H9 (cell line): Measurements from ENCODE around the gene CACNA1D. TPM values are rescaled to one million over a fixed set of nuclear protein-coding genes. Genes with fewer than 3 reads are reported as not detected.

Source experiments
- DNase-seq: peaks from one replicate; pipeline ENCODE4 v3.0.0-alpha.2; 2017
- H2AFZ ChIP-seq: one replicate; pipeline ENCODE4 v1.6.1; 2013; ENCODE audit warnings: mild to moderate bottlenecking, low read length, control low read depth, moderate library complexity
- H2AK5ac ChIP-seq: 2 replicates; pipeline ENCODE4 v1.6.1; 2013; ENCODE audit warnings: low read length, control low read depth, mixed read lengths; ENCODE audit not compliant: insufficient read length
- H2BK120ac ChIP-seq: one replicate; pipeline ENCODE4 v1.6.1; 2013; ENCODE audit warnings: low read depth, mild to moderate bottlenecking, low read length, control low read depth, inconsistent platforms; ENCODE audit not compliant: poor library complexity, severe bottlenecking
- H2BK12ac ChIP-seq: 2 replicates; pipeline ENCODE4 v1.6.1; 2013; ENCODE audit warnings: low read length, control low read depth, mixed read lengths, low read depth; ENCODE audit not compliant: insufficient read length
- H2BK15ac ChIP-seq: 2 replicates; pipeline ENCODE4 v1.6.1; 2013; ENCODE audit warnings: low read depth, low read length, control low read depth
- H2BK20ac ChIP-seq: one replicate; pipeline ENCODE4 v1.6.1; 2013; ENCODE audit warnings: low read depth, mild to moderate bottlenecking, low read length, control low read depth, inconsistent platforms; ENCODE audit not compliant: poor library complexity, severe bottlenecking
- H2BK5ac ChIP-seq: 2 replicates; pipeline ENCODE4 v1.6.1; 2013; ENCODE audit warnings: low read length, control low read depth, mixed read lengths; ENCODE audit not compliant: insufficient read length
- H3K14ac ChIP-seq: 2 replicates; pipeline ENCODE4 v1.6.1; 2013; ENCODE audit warnings: low read length, control low read depth; ENCODE audit not compliant: insufficient read depth
- H3K18ac ChIP-seq: 2 replicates; pipeline ENCODE4 v1.6.1; 2013; ENCODE audit warnings: low read depth, mild to moderate bottlenecking, mixed read lengths, low read length, control low read depth; ENCODE audit not compliant: insufficient read length
- H3K23ac ChIP-seq: 2 replicates; pipeline ENCODE4 v1.6.1; 2013; ENCODE audit warnings: low read length, control low read depth, mixed read lengths, low read depth; ENCODE audit not compliant: insufficient read length
- H3K23me2 ChIP-seq: 2 replicates; pipeline ENCODE4 v1.6.1; 2013; ENCODE audit warnings: low read depth, mild to moderate bottlenecking, mixed read lengths, low read length, control low read depth; ENCODE audit not compliant: insufficient read length, poor library complexity, severe bottlenecking
- H3K27ac ChIP-seq: 2 replicates; pipeline ENCODE4 v1.5.1; 2013; ENCODE audit warnings: low read length, control low read depth, mixed read lengths, low read depth; ENCODE audit not compliant: insufficient read length
- H3K27me3 ChIP-seq: 2 replicates; pipeline ENCODE4 v1.6.1; 2013; ENCODE audit warnings: low read length, control low read depth, inconsistent platforms; ENCODE audit not compliant: insufficient read depth
- H3K4ac ChIP-seq: 2 replicates; pipeline ENCODE4 v1.6.1; 2013; ENCODE audit warnings: low read depth, mild to moderate bottlenecking, control low read depth, inconsistent platforms, low read length, moderate library complexity
- H3K4me1 ChIP-seq: 2 replicates; pipeline ENCODE4 v1.6.1; 2013; ENCODE audit warnings: low read length, control low read depth, inconsistent platforms; ENCODE audit not compliant: insufficient read depth
- H3K4me2 ChIP-seq: 2 replicates; pipeline ENCODE4 v1.6.1; 2013; ENCODE audit warnings: low read length, control low read depth, mixed read lengths; ENCODE audit not compliant: insufficient read length, insufficient read depth
- H3K56ac ChIP-seq: 2 replicates; pipeline ENCODE4 v1.6.1; 2013; ENCODE audit warnings: low read depth, mild to moderate bottlenecking, mixed read lengths, low read length, control low read depth; ENCODE audit not compliant: insufficient read length
- H3K79me1 ChIP-seq: 2 replicates; pipeline ENCODE4 v1.6.1; 2013; ENCODE audit warnings: low read depth, mild to moderate bottlenecking, moderate library complexity, low read length, control low read depth, inconsistent platforms; ENCODE audit not compliant: insufficient read depth, poor library complexity, severe bottlenecking
- H3K79me2 ChIP-seq: 2 replicates; pipeline ENCODE4 v1.6.1; 2013; ENCODE audit warnings: low read length, control low read depth, inconsistent platforms; ENCODE audit not compliant: insufficient read depth
- H3K9ac ChIP-seq: 2 replicates; pipeline ENCODE4 v1.6.1; 2013; ENCODE audit warnings: low read length, control low read depth, mixed read lengths; ENCODE audit not compliant: insufficient read length; ENCODE audit errors: extremely low read depth
- H3K9me3 ChIP-seq: one replicate; pipeline ENCODE4 v1.6.1; 2013; ENCODE audit warnings: low read depth, low read length, inconsistent platforms; ENCODE audit not compliant: control insufficient read depth
- H3T11ph ChIP-seq: one replicate; pipeline ENCODE4 v1.6.1; 2013; ENCODE audit warnings: mild to moderate bottlenecking, low read length, control low read depth, inconsistent platforms
- H4K20me1 ChIP-seq: one replicate; pipeline ENCODE4 v1.6.1; 2013; ENCODE audit not compliant: control insufficient read depth, insufficient read length, insufficient read depth
- H4K5ac ChIP-seq: 2 replicates; pipeline ENCODE4 v1.6.1; 2013; ENCODE audit warnings: low read depth, mild to moderate bottlenecking, mixed read lengths, low read length, control low read depth; ENCODE audit not compliant: insufficient read length
- H4K8ac ChIP-seq: replicated peaks from 2 replicates; pipeline ENCODE4 v1.6.1; 2013; ENCODE audit warnings: low read length, control low read depth, mixed read lengths, low read depth; ENCODE audit not compliant: insufficient read length
- H4K91ac ChIP-seq: 2 replicates; pipeline ENCODE4 v1.6.1; 2013; ENCODE audit warnings: low read depth, mild to moderate bottlenecking, moderate library complexity, mixed read lengths, low read length, control low read depth; ENCODE audit not compliant: insufficient read length
- H3K27ac Mint-ChIP-seq, 3 experiments: 2 replicates in 2 of 3; 3 replicates in 1 of 3; pipeline ENCODE4 v1.8.0; 2020 to 2021; ENCODE audit warnings: mixed read lengths in 3 of 3, mild to moderate bottlenecking in 1 of 3, moderate library complexity in 1 of 3
- H3K27me3 Mint-ChIP-seq: 2 replicates; pipeline ENCODE4 v1.8.0; 2021; ENCODE audit warnings: low read depth, mild to moderate bottlenecking, moderate library complexity, mixed read lengths
- H3K36me3 Mint-ChIP-seq, 3 experiments: 2 replicates in 2 of 3; 3 replicates in 1 of 3; pipeline ENCODE4 v1.8.0; 2020 to 2021; ENCODE audit warnings: low read depth in 3 of 3, mixed read lengths in 3 of 3; ENCODE audit not compliant: insufficient read depth in 1 of 3
- H3K4me1 Mint-ChIP-seq, 2 experiments: 2 replicates each; pipeline ENCODE4 v1.8.0; 2020; ENCODE audit warnings: mixed read lengths in 2 of 2
- H3K4me3 Mint-ChIP-seq, 2 experiments: 2 replicates in 1 of 2; 3 replicates in 1 of 2; pipeline ENCODE4 v1.8.0; 2020 to 2021; ENCODE audit warnings: mild to moderate bottlenecking in 2 of 2, mixed read lengths in 2 of 2, moderate library complexity in 1 of 2
- H3K9me3 Mint-ChIP-seq, 2 experiments: 2 replicates in 1 of 2; 3 replicates in 1 of 2; pipeline ENCODE4 v1.8.0; 2020; ENCODE audit warnings: mild to moderate bottlenecking in 2 of 2, mixed read lengths in 2 of 2, moderate library complexity in 1 of 2
- CTCF ChIP-seq: fragments of 200-600 bp; sonication (generic); conservative IDR thresholded peaks from 3 replicates; pipeline ENCODE4 v1.8.0; 2021; ENCODE audit warnings: antibody characterized with exemption, mild to moderate bottlenecking
- WGBS: extraction: QIAGEN DNeasy Blood & Tissue Kit; methylation state at CpG from one replicate; pipeline ENCODE4 v1.1.7; 2013; ENCODE audit warnings: missing lambda C conversion rate, low lambda C conversion rate, mixed read lengths; ENCODE audit not compliant: insufficient read length; ENCODE audit errors: extremely low coverage; 5-methylcytosine and 5-hydroxymethylcytosine counted together
- total RNA-seq: library from RNA; stranded (reverse); gene quantifications from 2 replicates; pipeline ENCODE4 v1.2.1, GENCODE V29; 2021

Gene CACNA1D
- total RNA-seq, 1 experiment from 2014 or later, result 3.5 TPM

GRCh38 chr3:53709256-53709655, 214.8 kb downstream of the CACNA1D start:
- Histone ChIP-seq H2BK120ac (no peak overlapping the region), H3K4me1 (no peaks in the 10 kb centered on the region), H3K27ac (no peak overlapping the region), H3K9ac (no peak overlapping the region), H4K8ac (no peak overlapping the region), H3K23me2 (no peaks in the 10 kb centered on the region), H2BK5ac (no peak overlapping the region), H3K27me3 (no peaks in the 10 kb centered on the region), H3K79me1 (no peaks in the 10 kb centered on the region), H4K91ac (no peak overlapping the region), H3K79me2 (no peaks in the 10 kb centered on the region), H3K14ac (no peak overlapping the region), H3T11ph (no peak overlapping the region), H2BK20ac (no peak overlapping the region), H4K5ac (no peak overlapping the region), H4K20me1 (no peaks in the 10 kb centered on the region), H3K23ac (no peak overlapping the region), H3K4me2 (no peak overlapping the region), H2BK12ac (no peak overlapping the region), H3K9me3 (no peaks in the 10 kb centered on the region), H3K4ac (no peak overlapping the region), H3K18ac (no peak overlapping the region), H2AK5ac (no peak overlapping the region), H2AFZ (no peak overlapping the region), H2BK15ac (no peak overlapping the region), H3K56ac (no peak overlapping the region)
- Mint-ChIP-seq H3K4me3 (no peak overlapping the region), H3K36me3 (no peaks in the 10 kb centered on the region), H3K4me1 (peaks cover 13 to 16% of the 10 kb centered on the region in 2 experiments), H3K9me3 (no peaks in the 10 kb centered on the region), H3K27ac (no peak overlapping the region), H3K27me3 (no peaks in the 10 kb centered on the region)
- TF ChIP-seq CTCF, result no peak
- DNase-seq, result peak; percentile 6
- no CpG with 5 or more reads among the region's 6 CpGs for WGBS
